Activated CD4-positive, alpha-beta T cell treated with anti-CD3 and anti-CD28 coated beads, Interleukin-2, Interleukin-4, amounts not matched to agents 100 ng/mL and 50 ng/mL, durations not matched to agents 16 hours and 8 hours (primary cell): Measurements from ENCODE around the gene HDAC1.
"Not testable (repeated sequence)": the region's sequence is repeated elsewhere in the genome, so short reads cannot be mapped to it uniquely, and the experiment has no call there.

Experiments used
- DNase-seq: peaks from one replicate; pipeline ENCODE4 v3.0.0-alpha.2; 2020; ENCODE audit warnings: low spot score

Gene HDAC1

GRCh38 chr1:32291708-32292538, at the start of gene HDAC1:
TSS of gene HDAC1 (plus strand) at chr1:32292083. CDS start at chr1:32292170, 87 bp downstream.
- peak; percentile 98 for DNase-seq

- no peak for DNase-seq
Observed at GRCh38 chr1:32242341-32242851, 49.5 kb upstream of the HDAC1 start.

GRCh38 chr1:32246888-32247273, 45.0 kb upstream of the HDAC1 start, which contains the start of gene FAM167B:
TSS of gene FAM167B (plus strand) at chr1:32247222. CDS start at chr1:32247422, 200 bp downstream.
- no peak for DNase-seq

GRCh38 chr1:32247452-32247851, 44.4 kb upstream of the HDAC1 start:
- DNase-seq: no peak

GRCh38 chr1:32247983-32248889, 43.6 kb upstream of the HDAC1 start:
- DNase-seq: peak; percentile 90

GRCh38 chr1:32249831-32250525, 41.9 kb upstream of the HDAC1 start:
- peak; percentile 92 for DNase-seq

GRCh38 chr1:32250893-32251716, 40.8 kb upstream of the HDAC1 start, which contains the start of gene LCK:
TSS of gene LCK (plus strand) at chr1:32251265. CDS start at chr1:32274330, 23,065 bp downstream.
- DNase-seq: peak; percentile 80

GRCh38 chr1:32255072-32256071, 36.5 kb upstream of the HDAC1 start:
- DNase-seq: peak; percentile 70

GRCh38 chr1:32256473-32257226, 35.2 kb upstream of the HDAC1 start:
- peak; percentile 49 for DNase-seq

GRCh38 chr1:32257227-32257508, 34.7 kb upstream of the HDAC1 start:
- DNase-seq: no peak

GRCh38 chr1:32263236-32263593, 28.7 kb upstream of the HDAC1 start:
- not testable (repeated sequence) for DNase-seq

GRCh38 chr1:32263744-32264143, 28.1 kb upstream of the HDAC1 start:
- DNase-seq: no peak

- DNase-seq: no peak
Observed at GRCh38 chr1:32265846-32266245, 26.0 kb upstream of the HDAC1 start.

- DNase-seq: no peak
Observed at GRCh38 chr1:32266921-32267591, 24.8 kb upstream of the HDAC1 start.

- no peak for DNase-seq
Observed at GRCh38 chr1:32269744-32270143, 22.1 kb upstream of the HDAC1 start.

- DNase-seq: no peak
Observed at GRCh38 chr1:32272557-32273390, 19.1 kb upstream of the HDAC1 start.

GRCh38 chr1:32273391-32274208, 18.3 kb upstream of the HDAC1 start:
- DNase-seq: peak; percentile 72
